ENCODE results near the gene PREP.

PREP gene

DNA sequence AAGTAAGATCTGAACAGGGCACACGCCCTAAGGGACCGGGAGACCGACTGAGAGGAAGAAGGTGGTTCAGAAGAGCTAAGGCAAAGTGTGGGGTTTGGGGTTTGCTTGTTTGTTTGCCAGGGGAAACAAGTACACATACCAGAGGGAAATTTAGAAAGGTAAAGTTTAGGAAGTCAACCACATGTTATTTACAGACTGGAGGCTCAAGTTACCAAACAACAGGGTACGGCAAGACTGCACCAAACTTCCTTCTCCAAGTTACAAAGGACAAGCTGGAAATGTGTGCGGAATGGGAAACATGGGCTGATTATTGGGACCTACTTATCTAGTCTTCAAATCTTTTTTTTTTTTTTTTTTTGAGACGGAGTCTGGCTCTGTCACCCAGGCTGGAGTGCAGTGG, 11.2 kb downstream of the PREP start:
- DNase-seq (ENCODE audit: low read depth): no peak

DNA sequence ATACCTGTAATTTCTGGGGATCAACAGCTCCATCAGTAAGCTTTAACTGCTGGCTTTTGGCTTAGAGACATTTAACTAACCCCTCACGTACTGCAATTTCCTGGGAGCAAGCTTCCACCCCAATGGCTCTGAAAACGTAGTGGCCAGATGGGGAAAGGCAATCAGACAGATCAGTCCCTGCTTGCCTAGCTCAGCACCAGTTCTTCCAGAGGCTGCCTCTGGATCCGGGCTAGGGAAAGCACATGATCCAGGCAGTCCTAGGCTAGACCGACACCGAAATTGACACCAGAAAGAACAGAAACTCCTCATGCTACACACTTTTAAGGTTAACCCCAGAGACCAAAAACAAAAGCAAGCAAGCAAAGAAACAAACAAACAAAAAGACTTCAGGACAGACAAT, 13.3 kb downstream of the PREP start:
- DNase-seq (ENCODE audit: low read depth): no peak

DNA sequence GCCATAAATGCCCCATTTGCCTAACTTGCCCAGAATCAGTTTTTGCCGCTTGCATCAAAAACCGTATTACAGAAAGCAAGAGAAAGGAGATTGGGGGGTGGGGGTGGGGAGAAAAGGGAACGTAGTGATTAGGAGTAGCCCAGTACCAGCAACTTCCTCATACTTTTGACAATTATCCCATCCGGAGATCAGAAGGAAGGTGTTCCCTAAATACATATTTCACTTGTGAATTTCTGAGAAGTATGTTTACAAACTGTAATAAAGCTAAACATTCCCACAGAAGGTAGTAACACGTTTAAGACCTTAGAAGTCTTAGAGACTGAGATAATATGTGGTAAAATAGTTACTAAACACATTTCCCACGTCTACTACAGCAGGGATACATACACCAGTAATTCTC, 14.5 kb downstream of the PREP start:
- no peak for DNase-seq (ENCODE audit: low read depth)

DNA sequence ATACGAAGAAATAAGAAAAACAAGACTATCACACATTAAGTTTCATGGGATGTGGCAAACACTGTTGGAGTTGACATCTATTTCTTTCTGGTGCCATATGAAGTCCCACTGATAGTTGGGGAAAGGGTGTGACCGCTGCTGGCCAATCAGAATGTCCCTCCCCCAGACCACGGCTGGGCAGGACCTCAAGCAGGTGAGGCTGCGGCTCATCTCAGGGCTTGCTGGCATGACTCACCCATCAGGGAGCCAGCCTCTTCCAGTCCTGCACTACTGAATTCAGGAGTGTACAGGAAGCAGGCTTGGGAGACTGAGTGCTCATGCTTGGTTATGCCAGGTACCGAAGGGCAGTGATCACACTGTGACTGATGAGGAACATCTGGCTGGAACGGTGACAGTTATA, 18.9 kb downstream of the PREP start:
- no peak for DNase-seq (ENCODE audit: low read depth)

DNA sequence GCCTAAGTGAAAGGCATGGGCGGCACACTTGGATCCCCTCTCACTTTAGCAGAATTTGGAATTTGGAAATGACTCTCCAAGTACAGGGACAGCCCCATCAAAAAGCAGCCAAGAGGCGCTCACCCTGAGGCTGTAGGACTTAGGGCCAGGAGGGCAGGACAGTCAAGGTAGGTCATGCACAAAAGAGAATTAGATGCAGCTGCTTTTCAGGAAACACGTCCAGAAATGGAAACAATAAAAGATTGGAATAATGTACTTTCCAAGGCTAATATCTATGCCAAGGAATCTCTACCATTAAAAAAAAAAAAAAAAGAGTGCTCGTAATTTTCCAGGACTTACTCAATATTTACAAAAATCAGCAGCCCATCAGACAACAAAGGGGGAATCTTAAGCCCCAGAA, 19.9 kb downstream of the PREP start:
- DNase-seq (ENCODE audit: low read depth): no peak

DNA sequence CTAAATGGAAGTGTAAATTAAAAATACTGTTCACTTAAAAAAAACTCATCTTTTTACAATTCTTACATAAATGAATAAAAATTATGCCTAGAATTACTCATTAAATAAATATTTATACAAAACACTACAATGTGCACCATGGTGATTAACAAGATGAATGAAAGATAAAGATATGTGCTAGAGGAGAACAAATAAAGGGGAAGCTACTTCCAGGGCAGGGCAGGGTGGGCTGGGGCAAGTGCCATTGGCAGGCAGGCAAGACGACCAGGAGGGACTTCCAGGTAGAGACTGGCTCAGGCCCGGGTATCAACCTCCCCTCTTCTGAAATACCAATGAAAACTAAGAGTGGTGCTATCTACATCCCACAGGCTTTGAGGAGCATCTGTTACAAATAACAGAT, 20.4 kb downstream of the PREP start:
- DNase-seq (ENCODE audit: low read depth): no peak

DNA sequence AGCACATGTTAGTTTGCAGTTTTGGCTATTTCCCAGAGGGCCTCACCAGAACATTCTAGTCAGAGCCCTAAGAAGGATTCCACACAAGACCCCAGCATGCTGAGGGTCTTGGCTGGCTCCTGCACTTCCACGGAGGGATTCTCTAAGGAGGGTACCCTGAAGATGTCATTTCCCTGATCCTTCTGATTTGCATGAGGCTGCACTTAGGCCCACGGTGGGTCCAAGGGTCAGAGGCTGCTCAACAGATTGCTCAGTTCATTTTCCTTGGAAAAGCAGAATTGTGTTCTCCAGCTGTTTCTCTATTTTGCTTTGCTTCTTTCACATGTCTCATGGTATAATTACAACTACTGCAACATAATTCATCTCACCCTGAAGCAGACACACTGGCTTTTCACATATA, 22.2 kb downstream of the PREP start:
- no peak for DNase-seq (ENCODE audit: low read depth)

DNA sequence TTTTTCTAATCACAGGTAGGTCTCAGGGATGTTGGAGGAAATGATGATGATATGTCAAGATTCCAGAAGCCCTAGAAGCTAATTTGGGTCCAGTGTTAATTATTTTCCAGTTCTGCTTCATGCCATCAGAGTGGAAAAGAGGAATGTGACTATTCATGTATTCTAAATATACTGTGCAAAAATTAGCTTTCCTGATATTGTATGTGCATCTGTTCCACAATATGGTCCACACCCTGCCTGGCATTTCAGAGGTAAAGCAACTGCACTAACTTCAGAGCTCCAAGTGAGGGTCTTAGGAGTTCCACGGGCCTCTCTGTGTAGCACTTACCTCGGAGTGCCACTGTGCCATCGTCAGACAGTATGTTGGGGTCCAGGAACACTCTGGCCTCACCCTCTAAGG, 27.1 kb downstream of the PREP start:
- no peak for DNase-seq (ENCODE audit: low read depth)

DNA sequence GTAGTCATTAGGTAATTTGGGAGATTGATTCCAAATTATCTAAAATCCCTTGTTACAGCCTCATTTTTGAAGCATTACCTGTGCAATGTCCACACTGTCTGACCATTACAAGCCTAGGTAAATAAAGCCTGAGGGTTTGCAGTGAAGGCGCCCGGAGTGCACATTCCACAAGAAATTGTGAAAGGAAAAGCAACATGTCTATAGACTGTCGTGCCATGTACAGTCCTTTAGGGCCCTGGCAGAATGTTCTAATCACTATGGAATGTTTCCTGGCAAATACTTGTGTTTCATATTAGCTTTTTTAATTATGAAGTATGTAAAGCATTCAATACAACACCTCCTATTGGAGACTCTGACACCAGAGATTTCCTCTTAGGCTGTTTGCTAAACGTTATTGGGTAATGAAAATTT, 28.9 kb downstream of the PREP start:
- DNase-seq (ENCODE audit: low read depth): no peak

DNA sequence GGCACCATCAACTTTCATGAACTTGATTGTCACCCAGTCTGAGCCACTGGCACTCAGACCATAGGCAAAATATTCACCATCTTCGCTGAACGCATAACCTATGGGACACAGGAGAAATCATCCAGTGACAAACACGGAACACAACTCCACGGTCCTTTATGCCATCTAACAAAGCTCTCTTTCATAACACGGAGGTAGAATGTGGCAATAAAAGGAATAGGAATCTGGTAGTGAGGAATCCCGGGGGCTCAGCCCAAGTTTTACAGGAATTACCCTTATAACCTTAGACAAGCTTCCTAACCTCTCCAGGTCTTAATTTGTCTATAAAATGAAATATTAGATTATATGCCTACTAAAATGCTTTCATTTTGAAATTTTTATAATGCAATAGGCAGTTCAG, 29.4 kb downstream of the PREP start:
- no peak for DNase-seq (ENCODE audit: low read depth)

DNA sequence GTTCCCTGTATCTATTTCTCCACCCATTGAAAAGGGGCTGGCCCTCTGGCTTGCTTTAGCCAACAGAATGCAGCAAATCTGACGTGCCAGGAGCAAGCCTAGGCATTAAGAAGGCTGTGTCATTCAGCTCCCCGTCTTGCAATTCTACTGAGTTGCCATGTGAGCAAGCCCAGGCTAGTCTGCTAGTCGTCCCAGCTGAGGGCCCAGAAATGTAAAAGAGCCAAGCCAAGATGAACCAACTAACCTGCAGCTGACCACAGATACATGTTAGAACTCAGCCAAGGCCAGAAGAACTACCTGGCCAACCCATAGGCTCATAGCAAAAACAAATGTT, 30.1 kb downstream of the PREP start:
- no peak for DNase-seq (ENCODE audit: low read depth)

DNA sequence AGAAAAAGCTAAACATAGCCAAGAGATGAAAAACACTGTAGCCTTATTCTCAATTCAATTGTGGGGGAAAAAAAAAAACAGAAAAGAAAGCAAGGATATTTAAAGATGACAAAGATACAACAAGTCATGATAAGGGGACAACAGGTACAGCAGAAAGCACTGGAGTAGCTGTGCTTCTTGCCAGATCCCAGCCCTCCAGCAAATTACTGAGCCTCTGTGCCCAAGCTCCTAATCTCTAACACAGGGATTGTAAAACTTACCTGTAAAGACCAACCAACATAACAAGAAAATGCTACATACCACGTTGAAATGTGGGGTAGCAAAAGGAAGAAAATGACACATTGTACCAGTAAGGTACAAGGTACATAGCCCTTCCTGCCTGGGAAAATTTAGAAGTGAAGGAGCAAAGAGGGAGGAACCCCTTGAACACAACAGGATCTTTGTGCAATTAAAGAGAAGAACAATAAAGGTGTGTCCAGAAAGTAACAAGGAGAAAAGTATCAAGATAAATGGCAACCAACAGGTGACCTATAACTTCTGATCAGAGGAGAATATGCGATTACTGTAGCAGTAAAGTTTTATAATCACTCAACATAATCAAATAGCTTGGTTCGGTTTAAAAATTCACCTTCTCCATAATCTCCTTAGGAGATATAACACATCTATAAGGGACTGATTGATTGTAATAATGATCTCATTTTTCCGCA, 30.6 kb downstream of the PREP start:
- DNase-seq (ENCODE audit: low read depth): no peak

DNA sequence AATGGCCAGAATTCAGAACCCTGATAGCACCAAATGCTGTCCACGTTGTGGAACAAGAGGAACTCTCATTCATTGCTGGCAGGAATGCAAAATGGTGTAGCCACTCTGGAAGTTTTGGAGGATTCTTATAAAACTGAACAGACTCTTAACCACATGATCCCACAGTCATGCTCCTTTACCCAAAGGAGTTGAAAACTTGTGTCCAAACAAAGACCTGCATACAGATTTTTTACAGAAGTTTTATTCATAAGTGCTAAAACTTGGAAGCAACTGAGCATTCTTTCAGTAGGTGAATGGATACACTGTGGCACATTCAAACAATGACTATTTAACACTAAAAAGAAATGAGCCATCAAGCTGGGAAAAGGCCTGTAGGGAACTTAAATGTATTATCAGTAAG, 32.5 kb downstream of the PREP start:
- DNase-seq (ENCODE audit: low read depth): no peak

DNA sequence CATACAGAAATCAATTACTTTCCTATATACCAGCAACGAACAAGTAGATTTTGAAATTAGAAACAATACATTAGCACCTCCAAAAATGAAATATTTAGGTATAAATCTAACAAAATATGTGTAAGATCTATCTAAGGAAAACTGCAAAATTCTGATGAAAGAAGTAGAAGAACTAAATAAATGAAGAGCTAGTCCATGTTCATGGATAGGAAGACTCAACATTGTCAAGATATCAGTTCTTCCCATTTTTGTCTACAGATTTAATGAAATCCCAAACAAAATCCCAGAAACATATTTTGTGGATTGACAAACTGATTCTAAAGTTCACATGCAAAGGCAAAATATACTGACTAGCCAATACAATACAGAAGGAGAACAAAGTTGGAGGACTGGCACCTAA, 33.7 kb downstream of the PREP start:
- no peak for DNase-seq (ENCODE audit: low read depth)

DNA sequence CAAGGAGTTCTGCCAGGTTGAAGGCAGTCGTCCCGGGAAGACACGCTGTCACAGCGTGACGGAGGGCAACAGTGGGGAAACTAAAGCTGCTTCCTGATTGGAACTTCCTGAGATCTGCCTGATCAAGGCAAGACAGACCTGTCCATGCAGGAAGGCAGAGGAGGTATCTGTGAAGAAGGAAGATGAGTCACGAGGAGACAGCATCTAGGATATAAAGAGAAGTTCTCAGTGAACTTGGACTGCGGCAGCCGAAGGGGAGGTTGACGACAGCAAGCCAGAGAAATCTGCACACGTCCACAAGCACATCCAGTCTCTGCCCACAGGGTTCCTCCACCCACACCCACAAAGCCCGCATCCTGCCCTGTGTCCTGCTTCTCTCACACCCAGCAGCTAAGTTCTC, 38.6 kb downstream of the PREP start:
- DNase-seq (ENCODE audit: low read depth): no peak

DNA sequence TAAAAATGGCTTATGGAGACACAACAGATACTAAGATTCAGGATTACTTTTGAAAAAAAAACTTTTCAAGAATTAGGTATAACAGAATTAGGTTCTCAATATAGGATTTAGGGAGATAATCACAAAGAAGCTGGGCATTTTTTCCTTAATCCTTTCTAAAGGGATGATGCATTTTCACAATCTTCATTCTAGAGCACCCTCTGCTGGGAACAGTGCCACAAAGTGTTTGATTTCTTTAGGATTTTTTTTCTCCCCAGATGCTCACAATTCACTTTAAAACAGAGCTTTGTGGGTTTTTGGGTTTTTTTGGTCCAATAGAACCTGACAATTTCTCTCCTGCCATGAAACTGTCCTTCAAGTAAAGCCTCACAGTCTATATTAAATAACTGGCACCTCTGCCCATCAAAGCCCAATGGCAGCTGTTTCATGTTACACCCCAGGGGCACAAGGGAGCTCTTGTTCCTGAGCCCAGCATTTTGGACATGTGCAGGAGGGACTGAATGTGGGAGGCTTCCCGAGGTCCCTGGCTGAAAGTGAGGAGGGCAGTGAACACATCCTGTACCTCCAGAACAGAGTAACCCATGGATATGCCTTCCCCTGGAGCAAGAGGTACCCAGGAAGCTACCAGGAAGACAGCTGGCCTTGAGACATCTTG, 39.7 kb downstream of the PREP start:
- DNase-seq (ENCODE audit: low read depth): no peak

DNA sequence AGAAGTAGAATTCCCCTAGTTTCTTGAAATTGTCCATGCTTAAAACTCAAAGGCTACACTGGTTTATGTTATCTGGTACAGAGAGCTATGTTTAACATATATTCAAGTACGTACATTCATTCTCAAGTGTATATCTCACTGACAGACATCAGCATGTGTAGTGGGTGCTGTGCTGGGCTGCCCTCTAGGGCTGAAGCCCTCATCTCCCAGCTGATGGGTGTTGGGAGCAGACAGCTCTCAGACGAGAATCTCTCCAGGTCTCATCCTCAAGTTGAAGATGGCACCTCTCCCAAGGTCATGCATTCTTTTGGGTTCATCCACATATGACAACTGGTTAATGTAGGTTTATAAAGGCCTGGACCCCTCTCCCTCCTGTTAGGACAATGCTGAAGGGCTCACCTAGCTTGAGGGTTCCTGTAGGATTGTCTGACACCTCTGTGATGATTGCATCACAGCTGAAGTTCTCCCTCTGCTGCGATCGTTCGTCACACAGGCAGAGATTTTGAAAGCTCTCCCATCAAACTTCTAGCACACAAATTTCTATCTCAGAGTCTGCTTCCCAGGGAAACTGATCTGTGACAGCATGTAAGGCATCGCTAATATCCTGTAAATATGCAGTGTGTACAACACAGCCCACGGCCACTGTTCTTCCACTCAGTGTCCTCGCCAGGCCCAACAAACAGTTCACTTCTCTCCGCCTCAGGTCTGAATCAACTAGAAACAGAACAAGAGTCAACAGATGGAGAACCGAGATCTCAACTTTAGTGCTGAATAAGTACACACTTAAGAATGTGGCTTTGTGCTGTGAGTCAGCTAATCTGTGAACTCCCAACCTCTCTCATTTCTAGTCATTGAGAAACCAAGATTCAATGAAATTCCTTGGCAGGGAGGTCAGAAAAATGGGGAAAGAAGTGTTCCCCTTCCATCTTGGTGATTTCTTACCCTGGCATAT, 43.2 kb downstream of the PREP start:
- DNase-seq (ENCODE audit: low read depth): no peak

DNA sequence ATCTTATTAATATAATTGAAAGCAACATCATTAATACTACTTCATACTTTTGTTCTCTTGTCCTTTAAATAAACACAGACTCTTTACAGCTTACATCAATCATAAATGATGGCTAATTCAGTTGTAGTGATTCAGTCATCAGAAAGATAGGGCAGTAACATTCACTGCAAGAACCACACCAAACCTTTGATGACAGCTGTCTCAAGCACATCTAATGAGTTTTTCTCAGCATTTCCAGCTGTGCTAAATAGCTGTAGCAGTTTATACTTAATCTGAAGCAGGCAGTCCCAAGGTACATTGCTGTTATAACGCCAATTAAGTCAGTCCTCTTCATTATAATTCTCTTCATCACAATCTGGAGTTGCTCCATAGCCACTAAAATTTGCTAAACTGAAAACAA, 45.7 kb downstream of the PREP start:
- no peak for DNase-seq (ENCODE audit: low read depth)

DNA sequence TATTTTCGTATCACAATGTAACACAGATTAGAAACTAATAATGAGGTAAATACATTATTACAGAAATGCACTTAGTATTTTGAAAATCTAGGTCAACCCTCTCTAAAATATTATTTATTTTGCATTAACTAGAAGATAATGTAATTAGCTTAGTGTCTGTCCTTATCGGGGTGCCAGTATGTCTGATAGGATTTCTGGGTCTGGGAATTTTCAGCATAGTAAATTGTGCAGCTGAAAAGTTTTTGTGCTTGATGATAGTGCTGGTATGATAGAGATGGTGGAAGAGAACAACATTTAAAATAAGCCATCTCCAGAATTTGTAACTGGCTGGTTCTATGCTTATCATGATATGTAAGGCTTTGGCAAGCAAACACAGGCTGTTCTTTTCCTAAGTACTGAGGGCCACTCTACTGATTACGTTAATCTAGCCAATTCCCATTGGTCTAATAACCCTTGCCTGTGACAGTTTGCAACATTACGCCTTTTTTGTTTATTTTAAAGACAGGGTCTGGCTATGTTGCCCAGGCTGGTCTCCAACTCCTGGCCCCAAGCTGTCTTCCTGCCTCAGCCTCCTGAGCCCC, 50.8 kb downstream of the PREP start:
- no peak for DNase-seq (ENCODE audit: low read depth)

DNA sequence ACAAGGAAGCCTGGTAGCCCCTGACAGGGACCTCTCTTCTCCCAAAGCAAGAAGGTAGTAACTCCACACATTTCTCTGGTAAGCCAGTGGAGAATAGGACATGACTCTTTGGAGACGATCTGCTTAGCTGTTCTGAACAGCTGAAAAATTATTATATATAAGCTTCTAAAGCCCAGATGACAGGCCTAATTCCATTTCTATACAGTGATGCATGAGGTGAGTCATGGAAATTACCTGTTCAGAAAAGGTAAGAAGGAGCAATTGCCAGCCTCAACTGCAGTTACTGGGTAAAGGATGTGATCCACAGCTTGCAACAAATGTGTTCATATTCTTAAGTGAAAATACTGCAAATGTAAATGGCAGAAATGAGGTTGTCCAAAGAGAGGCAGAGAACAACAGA, 54.0 kb downstream of the PREP start:
- no peak for DNase-seq (ENCODE audit: low read depth)

DNA sequence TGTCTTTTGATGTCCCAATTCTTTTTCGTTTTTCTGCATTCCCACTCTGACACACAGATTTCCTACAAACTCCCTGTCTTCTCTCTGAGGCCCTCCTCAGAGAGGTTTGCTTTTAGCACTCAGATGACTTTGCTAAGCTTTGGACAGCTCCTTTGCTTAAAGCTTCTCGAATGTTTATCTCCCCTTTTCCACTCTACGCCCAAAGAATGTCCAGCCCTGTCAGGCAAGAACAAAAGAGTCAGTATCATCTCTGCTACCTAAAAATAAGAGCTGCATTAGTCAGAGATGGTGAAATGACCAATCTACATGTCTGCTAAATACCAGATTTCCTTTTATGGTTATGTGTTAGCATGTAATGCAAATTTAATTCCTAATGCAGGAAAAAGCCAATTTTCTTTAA, 56.8 kb downstream of the PREP start:
- DNase-seq (ENCODE audit: low read depth): no peak

DNA sequence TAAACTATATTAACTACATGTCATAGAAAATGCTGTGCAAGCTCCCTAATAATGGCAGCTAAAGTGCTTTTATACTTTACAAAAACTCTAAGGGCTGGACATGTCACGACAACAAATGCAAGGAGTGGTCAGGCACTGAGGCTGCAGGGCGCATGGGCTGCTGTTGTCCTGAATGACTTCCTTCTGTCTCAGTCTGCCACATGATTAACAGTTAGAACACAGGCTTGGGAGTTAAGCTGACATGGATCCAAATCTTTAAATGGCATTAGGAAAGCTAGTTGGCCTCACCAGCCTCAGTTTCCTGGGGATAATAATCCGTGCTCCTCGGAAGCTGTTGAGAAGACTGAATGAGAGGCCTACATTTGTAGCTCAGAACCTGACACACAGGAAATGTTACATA, 57.4 kb downstream of the PREP start:
- no peak for DNase-seq (ENCODE audit: low read depth)

DNA sequence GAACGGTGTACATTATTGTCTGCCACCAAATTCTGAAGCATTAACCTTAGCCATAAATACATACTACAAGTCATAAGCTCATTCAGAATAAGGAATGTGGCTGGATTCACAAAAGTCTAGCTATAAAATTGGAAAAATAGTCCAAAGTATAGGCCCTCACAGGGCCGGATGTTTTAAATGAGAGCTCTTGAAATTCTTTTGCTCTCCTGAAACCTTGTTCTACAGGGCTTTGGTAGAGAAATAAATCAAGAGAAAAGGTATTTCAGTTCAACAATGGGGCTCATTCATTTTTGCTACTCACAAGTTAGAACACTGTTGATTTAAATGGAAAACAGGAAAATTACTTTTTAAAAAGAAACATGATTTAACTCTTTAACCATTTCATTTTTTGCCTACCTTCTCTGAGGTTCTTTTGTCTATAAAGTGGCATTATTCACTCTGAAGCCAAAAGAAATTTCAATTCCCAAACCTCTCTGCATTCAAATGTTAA, 58.0 kb downstream of the PREP start:
- DNase-seq (ENCODE audit: low read depth): no peak

Measured in activated T-helper 1 cell treated with Interleukin-2 at 50 U/mL for 16 hours (primary cell).